Measurements from ENCODE around the gene MTA1. TPM values are rescaled to one million over a fixed set of nuclear protein-coding genes. Genes with fewer than 3 reads are reported as not detected.

MTA1 gene
- polyA plus RNA-seq, 5 donors: 85.8 to 159 (median 125) TPM

DNA sequence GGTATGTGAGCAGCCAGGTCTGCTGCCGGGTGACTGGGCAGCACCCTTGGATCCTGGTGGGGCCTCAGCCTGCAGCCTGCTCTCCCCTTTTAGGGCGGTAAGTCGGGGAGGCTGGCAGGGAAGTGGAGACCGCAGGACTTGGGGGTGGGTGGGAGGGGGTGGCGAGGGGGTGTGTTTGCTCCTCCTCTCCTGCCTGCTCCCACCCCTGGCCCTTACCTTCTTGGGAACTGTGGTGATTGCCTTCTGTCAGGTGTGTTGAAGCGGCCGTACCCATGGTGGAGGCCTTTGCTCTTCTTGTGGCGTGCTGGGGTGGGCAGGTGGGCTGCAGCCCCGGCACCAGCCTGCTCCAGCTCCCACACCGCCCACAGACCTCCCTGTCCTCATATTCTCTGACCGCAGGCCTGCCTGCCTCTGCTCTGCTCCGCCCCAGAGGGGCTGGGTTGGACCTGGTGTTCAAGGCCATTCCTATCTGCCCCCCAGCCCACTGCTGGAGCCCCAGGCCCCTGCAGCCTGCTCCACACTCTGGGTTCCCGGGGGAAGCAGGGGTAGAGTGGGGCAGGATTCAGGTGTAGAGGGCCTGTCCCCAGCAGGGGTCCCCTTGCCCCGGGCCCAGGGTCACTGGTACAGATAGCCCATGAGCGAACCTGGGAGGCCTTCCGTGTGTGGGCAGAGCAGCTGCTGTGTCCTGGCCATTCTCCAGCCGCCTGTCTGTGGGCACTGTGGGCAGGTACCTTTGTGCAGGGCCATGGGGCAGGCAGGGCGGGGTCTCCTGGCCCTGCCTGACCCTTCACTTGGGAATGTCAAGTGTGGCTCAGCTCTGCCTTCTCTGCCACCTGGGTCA, 76.6 kb downstream of the MTA1 start:
- DNase-seq: no peak

DNA sequence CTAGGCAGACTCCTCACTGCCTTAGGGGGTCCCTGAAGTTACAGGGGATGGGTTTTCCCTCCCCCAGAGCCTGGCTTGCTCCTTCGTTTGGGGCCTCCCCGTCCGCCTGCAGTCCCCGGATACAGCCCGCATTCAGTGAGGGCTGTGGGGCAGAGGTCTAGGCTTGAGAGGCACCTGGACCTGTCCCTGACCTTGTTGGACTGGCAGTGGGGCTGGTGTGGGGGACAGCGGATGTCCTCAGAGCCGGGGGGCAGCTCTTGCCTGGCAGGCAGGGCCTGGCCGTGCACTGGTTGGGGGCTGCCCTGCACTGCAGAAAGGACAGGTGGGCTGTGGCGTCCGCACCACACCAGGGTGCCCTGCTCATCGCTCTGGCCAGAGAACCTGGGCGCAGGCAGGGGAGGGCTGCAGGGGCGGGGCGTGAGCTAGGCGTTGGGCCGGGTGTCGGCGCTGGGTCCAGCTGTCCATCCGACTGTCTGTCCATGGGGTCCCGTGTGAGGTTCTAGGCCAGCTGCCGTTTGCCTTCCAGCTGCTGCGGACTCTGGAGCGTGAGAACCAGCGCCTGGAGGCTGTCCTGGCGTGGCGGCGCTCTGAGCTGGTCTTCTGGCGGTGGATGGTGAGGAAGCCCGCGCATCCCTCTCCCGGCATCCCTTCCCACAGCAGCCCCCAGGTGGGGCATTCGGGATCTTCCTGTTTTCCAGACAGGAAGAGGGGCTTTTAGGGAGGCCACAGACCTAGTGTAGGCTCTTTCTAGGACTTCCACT, 77.4 kb downstream of the MTA1 start:
- DNase-seq: no peak

DNA sequence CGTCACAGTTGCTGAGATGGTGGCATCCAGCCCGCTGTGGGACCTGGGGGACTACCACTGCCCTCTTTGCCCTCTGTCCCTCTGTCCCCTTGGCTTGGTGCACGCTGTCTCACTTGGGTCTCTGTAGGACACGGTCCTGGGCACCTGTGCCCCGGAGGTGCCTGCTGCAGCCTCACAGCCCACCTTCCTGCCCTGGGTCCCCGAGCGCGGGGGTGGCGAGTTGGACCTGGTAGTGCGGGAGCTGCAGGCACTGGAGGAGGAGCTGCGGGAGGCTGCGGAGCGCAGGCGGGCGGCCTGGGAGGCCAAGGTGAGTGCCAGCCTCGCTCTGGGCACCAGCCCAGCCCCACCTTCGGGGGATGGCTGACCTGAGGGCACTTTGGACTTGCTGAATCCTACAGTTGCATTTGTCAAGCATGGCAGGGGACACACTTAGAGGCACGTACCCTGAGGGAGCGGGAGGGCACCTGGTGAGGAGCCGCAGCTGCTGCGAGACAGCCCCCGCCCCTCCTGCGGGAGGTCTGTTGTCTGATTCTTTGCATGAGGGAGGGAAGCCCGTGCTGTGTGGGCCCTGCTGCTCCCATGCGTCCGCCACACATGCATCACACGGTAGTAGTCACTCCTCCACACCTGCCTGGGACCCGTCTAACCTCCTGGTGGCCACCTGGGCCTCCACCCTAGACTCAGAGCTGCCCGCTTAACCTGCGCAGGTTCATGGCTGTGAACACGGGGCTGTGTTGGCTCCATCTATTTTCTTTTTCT, 78.2 kb downstream of the MTA1 start:
- DNase-seq: no peak

DNA sequence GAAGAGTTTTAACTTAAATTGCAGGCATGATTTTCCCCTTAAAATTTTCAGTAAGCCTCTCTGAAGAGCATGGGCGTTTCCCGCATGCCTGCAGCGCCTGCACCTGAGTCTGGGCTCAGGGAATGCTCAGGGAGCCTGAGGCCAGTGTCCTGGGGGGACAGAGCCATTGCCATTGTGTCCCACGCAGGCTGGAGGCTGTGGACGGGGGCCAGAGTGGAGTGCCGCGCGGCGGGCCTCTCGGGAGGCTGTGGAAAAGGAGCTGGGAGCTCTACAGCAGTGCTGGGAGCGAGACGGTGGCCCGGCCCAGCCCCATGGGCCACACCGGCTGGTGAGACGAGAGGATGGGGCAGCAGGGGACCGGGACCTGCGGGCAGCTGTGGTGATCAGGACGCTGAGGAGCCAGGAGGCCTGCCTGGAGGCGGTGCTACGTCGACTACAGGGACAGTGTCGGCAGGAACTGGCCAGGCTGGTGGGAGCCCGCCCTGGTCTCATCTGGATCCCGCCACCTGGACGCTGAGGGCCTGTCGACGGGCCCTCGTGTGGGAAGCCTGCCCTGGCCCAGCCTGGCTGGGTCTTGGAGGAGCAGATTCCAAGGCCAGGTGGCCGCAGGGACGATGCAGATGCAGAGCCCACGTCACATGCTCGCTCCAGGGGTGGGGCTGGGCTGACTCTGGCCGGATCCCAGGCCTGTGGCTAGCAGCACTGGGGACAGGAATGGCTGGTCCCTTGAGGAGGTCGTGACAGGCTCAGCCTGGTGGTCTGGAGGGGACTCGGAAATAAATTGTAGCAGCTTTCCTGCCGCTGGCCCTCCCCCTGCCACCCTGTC, 79.0 kb downstream of the MTA1 start:
- no peak for DNase-seq

DNA sequence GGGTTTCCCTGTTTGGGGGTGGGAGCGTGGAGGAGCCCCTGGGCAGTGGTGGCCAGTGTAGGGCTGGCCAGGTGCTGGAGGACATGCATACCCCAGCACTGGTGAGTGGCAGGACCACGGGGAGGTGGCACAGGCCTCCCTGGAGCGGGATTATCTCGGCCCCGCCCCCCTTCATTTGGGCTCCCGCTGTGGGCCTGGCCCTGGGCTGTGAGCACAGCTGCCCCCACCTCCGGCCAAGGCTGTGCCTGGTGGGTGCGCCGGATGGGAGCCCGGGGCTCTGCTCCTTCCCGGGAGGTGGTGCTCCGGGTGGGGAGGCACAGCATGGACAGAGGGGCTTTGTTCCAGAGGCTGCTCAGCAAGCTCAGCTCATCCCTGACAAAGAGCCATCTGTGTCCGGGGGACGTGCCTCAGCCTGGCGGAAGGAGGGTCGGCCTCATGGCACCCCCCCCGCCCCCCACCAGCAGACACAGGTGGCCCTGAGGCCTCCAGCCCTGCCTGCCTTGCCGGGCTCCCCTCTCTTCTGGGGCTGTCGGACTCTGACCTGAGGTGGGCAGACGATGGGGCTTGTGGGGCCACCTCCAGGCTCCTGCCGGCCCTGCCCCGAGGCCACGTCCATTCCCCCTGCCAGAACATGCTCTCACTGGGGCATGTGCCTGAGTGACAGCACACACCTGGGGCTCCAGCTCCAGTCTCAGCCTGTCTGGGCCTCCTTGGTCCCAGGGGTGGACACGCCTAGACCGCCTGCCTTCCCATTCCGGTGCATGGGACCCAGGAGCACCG, 79.8 kb downstream of the MTA1 start:
- DNase-seq: no peak

DNA sequence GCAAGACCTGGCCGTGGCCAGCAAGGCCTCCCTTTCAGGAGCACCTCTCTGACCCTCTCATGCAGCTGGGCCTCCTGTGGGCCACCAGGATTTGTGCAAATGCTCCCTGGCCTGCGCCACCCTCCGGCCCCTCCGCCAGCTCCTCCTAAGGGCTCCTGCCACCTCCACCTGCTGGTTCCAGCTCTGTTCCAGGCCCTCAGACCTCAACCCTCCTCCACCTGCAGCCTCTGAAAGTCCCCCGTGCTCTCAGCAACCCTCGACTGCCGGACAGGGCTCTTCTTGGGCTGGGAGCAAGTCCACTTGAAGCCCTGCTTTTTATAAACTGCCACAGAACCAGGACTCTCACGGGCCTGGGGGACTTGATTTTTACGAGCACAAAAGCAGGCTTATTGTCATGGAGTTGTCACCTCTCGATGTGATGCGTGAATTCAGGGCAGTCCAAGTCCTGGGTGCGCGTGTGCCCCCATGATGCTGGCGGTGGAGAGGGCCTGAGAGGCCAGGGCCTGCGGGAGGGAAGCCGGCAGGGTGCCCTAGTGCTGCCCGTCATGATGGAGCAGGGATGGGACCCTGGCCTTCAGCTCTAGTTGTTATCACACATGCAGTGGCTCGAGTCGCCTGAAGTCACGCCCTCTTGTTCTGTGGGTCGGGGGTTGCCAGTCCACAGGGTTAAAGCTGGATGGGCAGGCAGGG, 80.6 kb downstream of the MTA1 start:
- no peak for DNase-seq

DNA sequence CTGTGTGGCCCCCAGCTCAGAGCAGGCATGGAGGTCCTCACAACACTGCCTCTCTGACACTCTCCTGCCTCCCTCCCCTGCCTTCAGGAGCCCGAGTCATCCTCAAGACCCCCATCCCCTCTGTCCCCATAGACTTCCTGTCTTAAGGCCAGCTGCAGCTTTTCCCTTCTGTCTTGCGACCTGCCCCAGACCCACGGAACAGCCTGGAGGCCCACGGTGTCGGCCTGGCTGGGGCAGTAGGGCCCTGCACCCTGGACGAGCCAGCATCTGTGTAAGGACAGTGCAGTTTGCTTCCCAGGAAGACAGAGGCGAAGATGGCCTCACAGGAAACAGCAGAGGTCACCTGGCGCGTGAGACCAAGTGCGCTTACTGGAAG, 81.1 kb downstream of the MTA1 start:
- DNase-seq: no peak

DNA sequence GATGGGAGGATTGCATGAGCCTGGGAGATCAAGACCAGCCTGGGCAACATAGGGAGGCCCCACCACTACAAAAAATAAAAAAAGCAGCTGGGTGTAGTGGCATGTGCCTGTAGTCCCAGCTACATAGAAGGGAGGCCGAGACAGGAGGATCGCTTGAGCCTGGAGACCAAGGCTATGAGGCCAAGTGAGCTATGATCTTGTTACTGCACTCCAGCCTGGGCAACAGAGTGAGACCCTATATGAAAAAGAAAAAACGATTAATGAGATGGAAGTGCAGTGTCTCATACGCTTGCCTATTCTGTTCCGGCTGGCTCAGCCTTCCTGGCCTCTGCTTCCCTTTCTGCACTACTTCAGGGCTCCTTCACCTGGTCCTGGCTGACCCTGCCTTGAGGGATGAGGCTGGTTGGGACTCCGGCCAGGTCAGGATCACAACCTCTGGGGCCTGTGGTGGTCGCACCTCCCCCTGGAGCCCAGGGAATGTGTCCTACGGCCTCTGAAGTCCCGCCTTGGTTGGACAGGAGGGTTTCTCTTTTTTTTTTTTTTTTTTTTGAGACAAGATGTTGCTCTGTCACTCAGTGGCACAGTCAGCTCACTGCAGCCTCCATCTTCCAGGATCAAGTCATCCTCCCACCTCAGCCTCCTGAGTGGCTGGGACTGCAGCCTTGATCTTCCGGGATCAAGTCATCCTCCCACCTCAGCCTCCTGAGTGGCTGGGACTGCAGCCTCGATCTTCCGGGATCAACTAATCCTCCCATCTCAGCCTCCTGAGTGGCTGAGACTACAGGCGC, 82.1 kb downstream of the MTA1 start:
- DNase-seq: no peak

DNA sequence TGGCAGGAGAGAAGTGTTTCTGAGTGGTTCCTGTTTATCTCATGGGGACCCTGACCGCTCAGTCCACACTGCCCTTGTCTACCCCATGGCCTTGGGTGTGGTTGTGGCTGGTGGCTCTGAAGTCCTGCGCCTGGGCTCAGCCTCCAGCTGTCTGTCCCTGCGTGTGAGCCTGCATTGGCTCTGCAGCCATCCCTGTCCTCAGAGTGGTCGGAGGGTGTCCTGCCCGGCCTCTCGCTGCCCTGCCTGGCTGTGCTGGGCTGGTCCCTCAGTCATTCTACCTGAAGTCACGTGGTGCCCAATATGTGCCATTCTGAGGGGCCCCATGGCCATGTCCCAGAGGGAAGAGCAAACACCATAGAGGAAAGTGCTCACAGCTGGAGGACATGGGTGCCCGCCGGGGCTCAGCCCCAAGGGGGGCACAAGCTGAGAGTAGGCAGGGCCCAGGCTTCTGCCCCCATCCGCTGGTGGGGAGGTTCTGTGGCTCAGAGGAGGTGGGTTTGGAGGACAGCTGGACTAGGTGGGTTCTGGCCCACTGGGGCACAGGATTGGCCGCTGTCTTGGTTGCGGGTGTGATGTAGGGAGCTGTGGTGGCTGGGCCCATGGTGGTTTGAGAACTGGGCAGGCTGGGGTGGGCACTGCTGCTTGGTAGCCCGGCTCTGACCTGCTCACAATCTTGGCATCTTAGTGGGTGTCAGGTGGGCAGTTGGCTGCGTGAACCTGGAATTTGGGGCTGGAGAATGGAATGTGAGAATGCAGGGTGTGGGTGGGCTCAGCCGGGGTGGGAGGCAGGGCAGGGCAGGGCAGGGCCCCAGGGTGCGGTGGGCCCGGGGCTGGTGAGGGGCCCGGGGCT, 83.0 kb downstream of the MTA1 start:
- DNase-seq: no peak

DNA sequence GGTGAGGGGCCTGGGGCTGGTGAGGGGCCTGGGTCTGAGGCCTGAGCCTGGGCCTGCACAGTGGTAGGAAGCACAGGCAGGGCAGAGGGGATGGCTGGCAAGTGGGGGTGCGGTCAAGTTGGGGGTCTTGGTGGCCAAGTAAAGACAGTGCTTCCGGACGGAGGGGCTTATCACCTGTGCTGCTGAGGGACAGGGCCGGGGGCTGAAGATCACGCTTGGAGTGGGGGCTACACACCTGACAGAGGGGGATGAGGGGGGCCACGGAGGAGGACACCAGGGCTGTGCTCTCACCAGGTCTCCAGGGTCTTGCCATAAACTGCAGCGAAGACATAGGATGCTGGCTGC, 83.6 kb downstream of the MTA1 start:
- DNase-seq: no peak

DNA sequence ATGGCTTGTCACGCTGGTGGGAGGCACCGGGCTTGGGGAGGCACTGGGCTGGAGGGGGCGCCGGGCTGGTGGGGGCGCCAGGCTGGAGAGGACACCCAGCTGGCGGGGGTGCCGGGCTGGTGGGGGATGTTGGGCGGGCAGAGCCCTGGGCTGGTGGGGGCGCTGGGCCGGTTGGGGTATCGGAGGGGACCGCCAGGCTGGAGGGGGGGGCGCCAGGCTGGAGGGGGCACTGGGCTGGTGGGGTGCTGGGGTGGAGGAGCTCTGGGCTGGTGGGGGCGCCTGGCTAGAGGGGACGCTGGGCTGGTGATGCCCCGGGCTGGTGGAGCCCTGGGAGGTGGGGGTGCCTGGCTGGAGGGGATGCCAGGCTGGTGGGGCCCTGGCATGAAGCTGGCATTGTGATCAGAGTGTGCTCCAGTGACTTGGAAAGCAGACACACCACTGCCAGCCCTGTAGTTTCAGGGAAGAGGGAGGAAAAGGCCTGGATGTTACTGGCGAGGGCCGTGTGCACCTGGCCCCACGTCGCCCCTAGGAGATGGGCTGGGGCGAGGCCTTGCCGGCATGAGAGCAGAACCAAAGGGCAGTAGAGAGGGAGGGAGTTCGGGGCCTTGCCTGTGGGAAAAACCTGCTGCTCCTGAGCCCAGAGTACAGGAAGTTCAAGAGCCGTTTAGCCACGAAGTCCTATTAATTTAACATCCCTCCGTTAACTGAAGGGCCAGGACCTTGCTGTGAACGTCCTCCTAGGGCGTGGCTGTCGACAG, 84.5 kb downstream of the MTA1 start:
- DNase-seq: no peak

DNA sequence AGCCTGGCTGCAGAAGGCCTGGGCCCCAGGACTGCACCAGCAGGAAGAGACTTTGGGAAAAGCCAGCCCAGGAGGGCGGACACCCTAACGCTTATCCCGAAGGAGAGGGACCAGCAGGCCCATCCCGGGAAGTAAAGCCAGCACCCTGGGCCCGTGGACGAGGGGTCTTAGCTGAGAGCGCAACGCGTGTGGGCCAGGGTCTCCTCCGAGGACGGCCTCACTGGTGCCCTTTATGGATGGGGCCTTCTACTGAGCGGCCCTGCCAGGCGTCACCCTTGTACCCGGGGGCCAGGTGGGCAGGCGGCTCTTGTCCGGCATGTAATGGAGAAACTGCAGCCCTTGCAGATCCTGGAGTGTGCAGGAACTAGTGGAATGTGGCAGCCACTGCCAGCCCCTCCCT, 85.5 kb downstream of the MTA1 start:
- DNase-seq: no peak

DNA sequence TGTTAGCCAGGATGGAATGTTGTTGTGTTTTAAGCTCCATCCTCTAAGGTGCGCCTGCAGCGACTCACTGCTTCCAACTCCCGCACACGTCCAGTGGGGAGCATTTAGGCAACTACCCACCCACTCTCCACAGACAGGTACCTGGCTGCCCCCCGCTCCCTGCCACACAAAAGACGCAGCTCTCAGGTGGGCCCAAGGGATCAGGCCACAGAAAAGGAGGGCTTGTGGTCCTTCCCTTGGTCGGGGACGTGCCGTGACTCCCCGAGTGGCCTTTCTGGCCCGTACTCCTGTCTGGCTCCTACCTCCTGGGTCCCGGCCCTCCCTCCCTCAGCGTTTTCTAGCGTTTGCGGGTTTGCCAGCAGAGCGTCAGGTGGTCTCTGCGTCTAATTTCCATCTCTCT, 87.6 kb downstream of the MTA1 start:
- DNase-seq: no peak

DNA sequence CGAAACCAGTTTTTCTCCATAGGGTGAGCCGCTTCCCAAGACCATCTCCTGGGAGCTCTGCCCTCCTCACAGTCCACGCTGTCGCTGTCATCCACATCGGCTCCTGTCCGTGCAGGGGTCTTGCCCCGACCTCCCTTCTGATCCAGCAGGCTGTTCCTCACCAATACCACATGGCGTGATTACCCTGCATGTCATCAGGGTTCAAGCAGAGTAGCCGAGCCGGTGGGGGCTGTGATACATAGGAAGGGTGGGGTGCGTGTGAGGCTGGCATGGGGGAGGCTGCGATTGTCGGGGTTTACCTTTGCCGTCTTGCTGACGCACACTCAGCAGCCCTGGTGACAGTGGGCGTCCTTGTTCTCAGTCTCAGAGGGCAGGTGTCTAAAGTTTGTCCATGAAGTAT, 88.4 kb downstream of the MTA1 start:
- no peak for DNase-seq

DNA sequence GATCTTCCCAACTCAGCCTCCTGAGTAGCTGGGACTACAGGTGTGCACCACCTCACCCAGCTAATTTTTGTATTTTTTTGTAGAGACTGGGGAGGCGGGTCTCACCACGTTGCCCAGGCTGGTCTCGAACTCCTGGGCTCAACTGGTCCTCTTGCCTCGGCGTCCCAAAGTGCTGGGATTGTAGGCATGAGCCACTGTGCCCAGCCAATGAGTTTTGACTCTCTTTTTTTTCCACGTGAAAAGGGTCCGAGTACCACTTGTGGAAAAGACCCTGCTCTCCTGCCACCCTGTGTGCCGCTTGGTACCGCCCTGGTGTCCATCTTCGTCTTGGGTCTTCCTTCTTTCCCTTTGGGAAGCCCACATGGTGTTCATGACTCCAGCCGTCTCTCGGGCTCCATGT, 89.0 kb downstream of the MTA1 start:
- DNase-seq: no peak

DNA sequence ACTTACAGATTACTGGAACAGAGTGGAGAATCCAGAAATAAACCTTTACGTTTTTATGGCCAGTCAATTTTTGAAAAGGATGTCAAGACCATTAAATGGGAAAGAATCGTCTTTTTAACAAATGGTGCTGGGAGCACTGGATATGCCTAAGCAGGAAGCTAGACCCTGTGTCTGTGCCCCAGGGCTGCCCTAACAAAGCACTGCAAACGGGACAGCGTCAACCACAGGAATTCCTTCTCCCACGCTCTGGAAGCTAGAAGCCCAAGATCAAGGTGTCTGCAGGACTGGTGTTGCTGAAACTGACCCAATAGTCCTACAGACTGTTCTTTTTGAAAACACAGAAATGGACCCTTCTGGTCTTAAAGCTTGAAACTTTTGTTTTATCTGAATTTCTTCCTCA, 97.5 kb downstream of the MTA1 start:
- no peak for DNase-seq

DNA sequence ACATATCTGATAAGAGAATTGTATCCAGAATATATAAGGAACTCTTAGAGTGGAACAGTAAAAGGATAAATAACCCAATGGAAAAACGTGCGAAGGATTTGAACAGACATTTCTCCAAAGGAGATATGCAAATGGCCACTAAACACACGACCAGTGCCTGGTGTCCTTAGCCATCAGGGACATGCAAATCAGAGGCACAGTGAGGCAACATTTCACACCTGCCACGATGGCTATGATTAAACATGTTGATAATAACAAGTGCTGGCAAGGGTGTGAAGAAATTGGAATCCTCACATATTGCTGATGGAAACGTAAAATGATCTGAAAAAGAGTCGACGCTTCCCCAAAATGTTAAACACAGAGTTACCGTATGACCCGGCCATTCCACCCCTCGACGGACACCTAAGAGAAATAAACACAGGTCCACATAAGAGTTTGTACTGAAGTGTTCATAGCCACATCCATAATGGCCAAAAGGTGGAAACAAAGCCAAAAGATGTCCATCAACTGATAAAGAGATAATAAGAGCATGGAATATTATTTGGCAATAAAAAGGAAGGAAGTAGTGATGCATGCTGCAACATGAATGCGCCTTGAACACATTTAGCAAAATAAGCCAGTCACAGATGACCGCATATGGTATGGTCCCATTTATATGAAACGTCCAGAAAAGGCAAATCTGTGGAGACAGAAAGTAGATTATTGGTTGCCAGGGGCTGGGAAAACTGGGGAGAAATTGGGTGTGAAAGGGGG, 100.5 kb downstream of the MTA1 start:
- no peak for DNase-seq

All from right lung (tissue), 5 donors.